K562 (cell line): ENCODE measurements around the gene USP5. TPM values are rescaled to one million over a fixed set of nuclear protein-coding genes. Genes with fewer than 3 reads are reported as not detected.

Experiments used
- ATAC-seq: fragments of 200-7000 bp; cut with Tn5 transposase; 3 replicates; pipeline ENCODE4 v1.9.1; 2020; ENCODE audit warnings: moderate library complexity
- BruUV-seq: library from RNA; stranded (reverse); fragments of 400-500 nt; replicated peaks from 2 replicates; lab custom pipeline; 2021; lab: Mats Ljungman, UMichigan
- CTCF ChIA-PET: fragments of 300-600 bp; formaldehyde crosslinking; extraction: SDS; loops from one replicate; lab custom pipeline; 2021; ENCODE audit warnings: low intra/inter-chr PET ratio; lab: Yijun Ruan, JAX
- POLR2A ChIA-PET: fragments of 300-600, 350-650 bp; sonication (Branson Sonifier 250); formaldehyde crosslinking; extraction: SDS; loops from one replicate; lab custom pipeline; 2021; ENCODE audit warnings: antibody characterized with exemption, inconsistent platforms; lab: Yijun Ruan, JAX
- DNase-seq, 4 experiments: peaks; one replicate each; pipeline versions ENCODE4 v3.0.0 to v3.0.0-alpha.2; 2011 to 2018; ENCODE audit warnings: low spot score in 3 of 4, mixed read lengths in 3 of 4; ENCODE audit errors: extremely low read depth in 1 of 4
- FAIRE-seq: peaks from 2 replicates; lab custom pipeline; 2011; peaks lifted over from hg19 to GRCh38; lab: Jason Lieb, UNC
- H2AFZ ChIP-seq: 2 replicates; pipeline ENCODE4 v1.6.0; 2011; ENCODE audit warnings: low read depth, low read length, control low read depth, inconsistent platforms
- H3K27ac ChIP-seq: fragments of 200-600 bp; 3 replicates; pipeline ENCODE4 v1.8.0; 2011; ENCODE audit warnings: low read depth, mild to moderate bottlenecking, control low read depth, inconsistent platforms, low read length, moderate library complexity, mixed read lengths; ENCODE audit errors: extremely low read depth
- H3K27me3 ChIP-seq, 2 experiments: fragments of 300-600 bp in 1 of 2; 2 replicates in 1 of 2; 3 replicates in 1 of 2; pipeline versions ENCODE4 v1.6.0 to v1.8.0; 2011; ENCODE audit warnings: inconsistent platforms in 2 of 2, low read length in 2 of 2, mild to moderate bottlenecking in 1 of 2, mixed read lengths in 1 of 2, moderate library complexity in 1 of 2; ENCODE audit not compliant: control insufficient read depth in 2 of 2, insufficient read depth in 2 of 2
- H3K36me3 ChIP-seq: fragments of 300-600 bp; 3 replicates; pipeline ENCODE4 v1.8.0; 2011; ENCODE audit warnings: mild to moderate bottlenecking, low read length, inconsistent platforms; ENCODE audit not compliant: control insufficient read depth, insufficient read depth
- H3K4me1 ChIP-seq, 2 experiments: fragments of 200-600 bp in 1 of 2; replicated peaks in 1 of 2; 2 replicates in 1 of 2; 3 replicates in 1 of 2; pipeline versions ENCODE4 v1.5.1 to v1.8.0; 2011; ENCODE audit warnings: inconsistent platforms in 2 of 2, low read length in 2 of 2, mild to moderate bottlenecking in 1 of 2, mixed read lengths in 1 of 2, moderate library complexity in 1 of 2; ENCODE audit not compliant: control insufficient read depth in 2 of 2, insufficient read depth in 2 of 2
- H3K4me2 ChIP-seq: 2 replicates; pipeline ENCODE4 v1.6.1; 2011; ENCODE audit warnings: low read length, control low read depth, inconsistent platforms, mixed read lengths; ENCODE audit not compliant: insufficient read depth
- H3K4me3 ChIP-seq: fragments of 200-600 bp; sonication (generic), shearing (Covaris generic); 2 replicates; pipeline ENCODE4 v1.5.1; 2016; ENCODE audit warnings: control low read depth, inconsistent platforms
- H3K79me2 ChIP-seq: fragments of 200-600 bp; 3 replicates; pipeline ENCODE4 v1.8.0; 2011; ENCODE audit warnings: low read length, inconsistent platforms; ENCODE audit not compliant: control insufficient read depth, insufficient read depth
- H3K9ac ChIP-seq, 2 experiments: 2 replicates each; pipeline versions ENCODE4 v1.6.0 to v1.6.1; 2011; ENCODE audit warnings: low read depth in 2 of 2, low read length in 2 of 2, control low read depth in 1 of 2, inconsistent platforms in 1 of 2, mild to moderate bottlenecking in 1 of 2, mixed read lengths in 1 of 2; ENCODE audit not compliant: insufficient read depth in 1 of 2
- H3K9me1 ChIP-seq: one replicate; pipeline ENCODE4 v1.6.0; 2011; ENCODE audit warnings: inconsistent platforms, mild to moderate bottlenecking, low read length, moderate library complexity; ENCODE audit not compliant: control insufficient read depth, insufficient read depth
- H3K9me3 ChIP-seq: replicated peaks from 2 replicates; pipeline ENCODE4 v1.5.1; 2011; ENCODE audit warnings: low read depth, low read length, inconsistent platforms; ENCODE audit not compliant: control insufficient read depth, insufficient read depth
- H4K20me1 ChIP-seq: replicated peaks from 2 replicates; pipeline ENCODE4 v1.6.1; 2011; ENCODE audit warnings: low read length, inconsistent platforms, mixed read lengths; ENCODE audit not compliant: control insufficient read depth, insufficient read depth
- GTF2A2 ChIP-seq: IDR thresholded peaks from 2 replicates; pipeline ENCODE4 v1.6.1; 2016; ENCODE audit warnings: mild to moderate bottlenecking, missing genetic modification characterization, missing compliant biosample characterization
- HNRNPLL ChIP-seq: fragments of 200-400 bp; formaldehyde crosslinking; IDR thresholded peaks from 2 replicates; pipeline ENCODE4 v1.6.1; 2017; ENCODE audit warnings: low read length, low read depth, mild to moderate bottlenecking; ENCODE audit not compliant: poor library complexity, severe bottlenecking
- MCM3 ChIP-seq: fragments of 450-650 bp; IDR thresholded peaks from 2 replicates; pipeline ENCODE4 v1.6.1; 2016
- NCOR1 ChIP-seq: fragments of 450-650 bp; IDR thresholded peaks from 2 replicates; pipeline ENCODE4 v1.6.1; 2016; ENCODE audit warnings: mild to moderate bottlenecking, moderate library complexity
- POU5F1 ChIP-seq: fragments of 150-350 bp; IDR thresholded peaks from 2 replicates; pipeline ENCODE4 v1.6.1; 2014; ENCODE audit warnings: borderline replicate concordance, low read length, low read depth, mild to moderate bottlenecking; ENCODE audit not compliant: partially characterized antibody
- RBBP5 ChIP-seq: fragments of 200-600 bp; sonication (generic); IDR thresholded peaks from 2 replicates; pipeline ENCODE4 v1.6.1; 2012; ENCODE audit warnings: borderline replicate concordance, mild to moderate bottlenecking, low read length, control low read depth, inconsistent platforms; ENCODE audit not compliant: insufficient read depth, poor library complexity, severe bottlenecking
- RCOR1 ChIP-seq, 2 experiments: IDR thresholded peaks; 2 replicates each; pipeline ENCODE4 v1.6.1; 2012; ENCODE audit warnings: low read depth in 2 of 2, low read length in 2 of 2, borderline replicate concordance in 1 of 2, improper control_type of control experiment in 1 of 2
- SMAD1 ChIP-seq: fragments of 150-350 bp; IDR thresholded peaks from 2 replicates; pipeline ENCODE4 v1.6.1; 2014; ENCODE audit warnings: low read length, low read depth; ENCODE audit not compliant: partially characterized antibody
- SRF ChIP-seq, 2 experiments: fragments of 250-450, 450-650 bp in 1 of 2; sonication (Bioruptor Pico) in 1 of 2; sonication (generic) in 1 of 2; formaldehyde crosslinking; IDR thresholded peaks; 2 replicates each; pipeline versions ENCODE4 v1.5.0 to v1.5.1; 2020 to 2022; ENCODE audit warnings: mild to moderate bottlenecking in 1 of 2, missing genetic modification reagents in 1 of 2
- TAF9B ChIP-seq: fragments of 450-650 bp; IDR thresholded peaks from 2 replicates; pipeline ENCODE4 v1.6.1; 2018; ENCODE audit warnings: mild to moderate bottlenecking; ENCODE audit not compliant: partially characterized antibody
- ZBTB8A ChIP-seq: fragments of 450-650 bp; IDR thresholded peaks from 2 replicates; pipeline ENCODE4 v1.6.1; 2018; ENCODE audit warnings: mild to moderate bottlenecking, moderate library complexity; ENCODE audit not compliant: partially characterized antibody
- ZKSCAN3 ChIP-seq: fragments of 250-450 bp; sonication (Bioruptor Pico); IDR thresholded peaks from 2 replicates; pipeline ENCODE4 v1.4.0; 2020
- ZNF146 ChIP-seq: IDR thresholded peaks from one replicate; pipeline ENCODE4 v1.6.1; 2018; ENCODE audit warnings: missing compliant biosample characterization; ENCODE audit not compliant: unreplicated experiment
- WGBS: fragments of 100-300 bp; shearing (Covaris generic); methylation state at CpG from one replicate; pipeline ENCODE4 v1.1.6; 2016; ENCODE audit warnings: low coverage, mixed read lengths; ENCODE audit not compliant: insufficient coverage; ENCODE audit errors: missing lambda C conversion rate; 5-methylcytosine and 5-hydroxymethylcytosine counted together
- in situ Hi-C: fragments of 300-500 bp; cut with MboI; formaldehyde crosslinking; loops from 4 replicates; pipeline ENCODE4 v1.15.0; 2018; ENCODE audit warnings: inconsistent platforms, mixed read lengths
- intact Hi-C: fragments of 100-400 bp; cut with micrococcal nuclease; formaldehyde crosslinking; loops from 2 replicates; pipeline ENCODE4 v1.14.2; 2022
- polyA plus RNA-seq, 8 experiments: library from polyadenylated mRNA; depleted of rRNA in 4 of 8; stranded (reverse) in 5 of 8; unstranded in 3 of 8; fragments of >200 nt; fragmentation: Nextera tagmentation in 2 of 8; fragmentation: Illumina TruSeq in 1 of 8; extraction: Ambion mirVana in 2 of 8; extraction: Trizol in 1 of 8; gene quantifications; 2 replicates each; pipeline versions ENCODE4 v1.2.1 to v1.2.3, GENCODE V29; 2011 to 2014; ENCODE audit warnings: inconsistent platforms in 1 of 8, missing spikeins in 1 of 8
- total RNA-seq, 7 experiments: library from RNA; depleted of rRNA in 6 of 7; stranded (reverse); fragments of >200 nt in 6 of 7; fragmentation: Illumina TruSeq in 2 of 7; extraction: Trizol in 2 of 7; gene quantifications; 2 replicates each; pipeline versions ENCODE4 v1.2.1 to v1.2.3, GENCODE V29; 2011 to 2021; ENCODE audit warnings: low replicate concordance in 1 of 7
- TF ChIP-seq, protein P1 (sequence below): fragments of 250-450 bp; sonication (Bioruptor Pico); IDR thresholded peaks from 2 replicates; pipeline ENCODE4 v1.8.0; 2022; ENCODE audit warnings: moderate library complexity, mild to moderate bottlenecking, inconsistent platforms
- TF ChIP-seq, protein P2 (sequence below): IDR thresholded peaks from 3 replicates; pipeline ENCODE4 v1.6.1; 2011; ENCODE audit warnings: borderline replicate concordance, mild to moderate bottlenecking; ENCODE audit not compliant: insufficient read length, insufficient read depth
- TF ChIP-seq, protein P3 (sequence below): fragments of 450-650 bp; IDR thresholded peaks from 2 replicates; pipeline ENCODE4 v1.6.1; 2016; ENCODE audit warnings: missing biosample characterization, missing genetic modification characterization

USP5 gene
- total and polyA plus RNA-seq, 9 of the 15 experiments (the other 6 are each of a cell fraction or from before 2014, with no cell fraction given) = 1.4 to 107 (median 48.6) TPM

DNA sequence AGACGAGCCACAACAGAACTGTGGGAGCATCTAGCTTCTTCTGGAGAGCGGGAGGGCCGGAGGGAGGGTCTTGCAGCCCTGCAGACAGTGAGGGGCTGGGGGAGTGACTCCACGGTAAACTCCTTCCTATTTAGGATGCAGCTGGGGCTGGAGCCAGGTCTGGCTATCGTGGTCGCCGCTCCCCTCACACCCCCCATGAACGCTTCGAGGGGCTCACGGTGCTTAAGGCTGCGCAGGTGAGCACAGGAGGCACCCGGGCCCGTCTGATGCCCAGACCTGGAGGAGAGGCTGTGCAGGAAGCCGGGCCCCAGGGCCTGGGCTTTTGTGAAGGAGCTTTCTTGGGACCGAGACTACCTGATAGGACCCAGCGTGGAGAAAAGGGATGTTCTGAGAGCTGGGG lies 15.1 kb upstream of the USP5 start:
- no peak overlapping the region for H3K4me3 ChIP-seq
- BruUV-seq = no TSS peak
- no peak overlapping the region for H2AFZ ChIP-seq
- H3K27ac ChIP-seq = no peak overlapping the region
- no peaks in the 10 kb centered on the region for H3K27me3 ChIP-seq
- ATAC-seq = no peak
- no peaks in the 10 kb centered on the region for H3K9me1 ChIP-seq
- no peak for TF ChIP-seq HNRNPLL
- TF ChIP-seq TAF9B = no peak
- no peak for TF ChIP-seq POU5F1
- no peak for TF ChIP-seq MCM3
- no peak for TF ChIP-seq ZBTB8A
- TF ChIP-seq RBBP5 = no peak
- TF ChIP-seq ZKSCAN3 = no peak
- no peak for TF ChIP-seq SMAD1
- TF ChIP-seq, protein P1, sequence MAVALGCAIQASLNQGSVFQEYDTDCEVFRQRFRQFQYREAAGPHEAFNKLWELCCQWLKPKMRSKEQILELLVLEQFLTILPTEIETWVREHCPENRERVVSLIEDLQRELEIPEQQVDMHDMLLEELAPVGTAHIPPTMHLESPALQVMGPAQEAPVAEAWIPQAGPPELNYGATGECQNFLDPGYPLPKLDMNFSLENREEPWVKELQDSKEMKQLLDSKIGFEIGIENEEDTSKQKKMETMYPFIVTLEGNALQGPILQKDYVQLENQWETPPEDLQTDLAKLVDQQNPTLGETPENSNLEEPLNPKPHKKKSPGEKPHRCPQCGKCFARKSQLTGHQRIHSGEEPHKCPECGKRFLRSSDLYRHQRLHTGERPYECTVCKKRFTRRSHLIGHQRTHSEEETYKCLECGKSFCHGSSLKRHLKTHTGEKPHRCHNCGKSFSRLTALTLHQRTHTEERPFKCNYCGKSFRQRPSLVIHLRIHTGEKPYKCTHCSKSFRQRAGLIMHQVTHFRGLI (CRISPR knock-in tag) = no peak
- no peak for TF ChIP-seq RCOR1 (IDR thresholded peaks at IDR 0.05; ENCODE audit: borderline replicate concordance in 1 of 2, low read depth in 2 of 2, low read length in 2 of 2)
- TF ChIP-seq, protein P2, sequence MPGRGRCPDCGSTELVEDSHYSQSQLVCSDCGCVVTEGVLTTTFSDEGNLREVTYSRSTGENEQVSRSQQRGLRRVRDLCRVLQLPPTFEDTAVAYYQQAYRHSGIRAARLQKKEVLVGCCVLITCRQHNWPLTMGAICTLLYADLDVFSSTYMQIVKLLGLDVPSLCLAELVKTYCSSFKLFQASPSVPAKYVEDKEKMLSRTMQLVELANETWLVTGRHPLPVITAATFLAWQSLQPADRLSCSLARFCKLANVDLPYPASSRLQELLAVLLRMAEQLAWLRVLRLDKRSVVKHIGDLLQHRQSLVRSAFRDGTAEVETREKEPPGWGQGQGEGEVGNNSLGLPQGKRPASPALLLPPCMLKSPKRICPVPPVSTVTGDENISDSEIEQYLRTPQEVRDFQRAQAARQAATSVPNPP = no peak
- no peak for TF ChIP-seq ZNF146
- TF ChIP-seq, protein P3, sequence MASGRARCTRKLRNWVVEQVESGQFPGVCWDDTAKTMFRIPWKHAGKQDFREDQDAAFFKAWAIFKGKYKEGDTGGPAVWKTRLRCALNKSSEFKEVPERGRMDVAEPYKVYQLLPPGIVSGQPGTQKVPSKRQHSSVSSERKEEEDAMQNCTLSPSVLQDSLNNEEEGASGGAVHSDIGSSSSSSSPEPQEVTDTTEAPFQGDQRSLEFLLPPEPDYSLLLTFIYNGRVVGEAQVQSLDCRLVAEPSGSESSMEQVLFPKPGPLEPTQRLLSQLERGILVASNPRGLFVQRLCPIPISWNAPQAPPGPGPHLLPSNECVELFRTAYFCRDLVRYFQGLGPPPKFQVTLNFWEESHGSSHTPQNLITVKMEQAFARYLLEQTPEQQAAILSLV = no peak
- no peak for TF ChIP-seq SRF (CRISPR knock-in tag; IDR thresholded peaks at IDR 0.05)
- TF ChIP-seq GTF2A2 (tag) = no peak
- no peak for TF ChIP-seq NCOR1
- no peak for FAIRE-seq
- no peak overlapping the region for H3K9ac ChIP-seq
- intact Hi-C loops = no loop called here
- whole genome bisulfite sequencing = 94% methylated on average over 10 of the region's 16 CpGs
- H3K4me1 ChIP-seq = peaks cover 3 to 39% of the 10 kb centered on the region in 2 experiments; a peak in 4 of 5 replicates
- H3K9me3 ChIP-seq = no peaks in the 10 kb centered on the region
- H3K79me2 ChIP-seq = no peaks in the 10 kb centered on the region
- ChIA-PET CTCF (no interaction called here), POLR2A (interaction anchor here (0.6 to 1.2 kb wide), 3 partner anchors 10 to 859 kb away, joined by 3 to 5 read pairs (median 3); partner anchors contain the start of gene GDF3)
- H3K4me2 ChIP-seq = no peak overlapping the region
- H4K20me1 ChIP-seq = no peaks in the 10 kb centered on the region; the same call in 1 of the 2 replicates
- no peak for DNase-seq
- peaks cover 57% of the 10 kb centered on the region; the same call in 2 of the 3 replicates for H3K36me3 ChIP-seq
- in situ Hi-C loops = no loop called here
